GM18508 (cell line): Measurements from ENCODE around the gene NLRP11.
"Not testable (repeated sequence)": the region's sequence is repeated elsewhere in the genome, so short reads cannot be mapped to it uniquely, and the experiment has no call there.

Experiments
- ATAC-seq: cut with Tn5 transposase; IDR thresholded peaks from one replicate; pipeline ENCODE4 v1.9.1; 2021; ENCODE audit warnings: moderate number of reproducible peaks; ENCODE audit not compliant: insufficient read depth, unreplicated experiment

NLRP11 gene

GRCh38 chr19:55795021-55795420 lies 36.8 kb downstream of the NLRP11 start:
- no peak for ATAC-seq

GRCh38 chr19:55781112-55781511 lies 50.7 kb downstream of the NLRP11 start:
- ATAC-seq: no peak

- no peak for ATAC-seq
Observed at GRCh38 chr19:55778331-55778730, 53.5 kb downstream of the NLRP11 start.

GRCh38 chr19:55777528-55777927 lies 54.3 kb downstream of the NLRP11 start:
- ATAC-seq: no peak

- ATAC-seq: not testable (repeated sequence)
Observed at GRCh38 chr19:55769632-55770031, 62.2 kb downstream of the NLRP11 start.

GRCh38 chr19:55768818-55769217 lies 63.0 kb downstream of the NLRP11 start, which contains the start of gene RFPL4AL1:
Gene RFPL4AL1 (plus strand): TSS chr19:55769118. CDS start chr19:55771805, 2,687 bp downstream.
- not testable (repeated sequence) for ATAC-seq

GRCh38 chr19:55766466-55766865 lies 65.3 kb downstream of the NLRP11 start:
- no peak for ATAC-seq

- ATAC-seq: not testable (repeated sequence)
Observed at GRCh38 chr19:55758797-55759196, 73.0 kb downstream of the NLRP11 start, which contains the start of gene RFPL4A. Gene RFPL4A (plus strand): TSS chr19:55759097. CDS start chr19:55761801, 2,704 bp downstream.

- not testable (repeated sequence) for ATAC-seq
Observed at GRCh38 chr19:55756808-55757207, 75.0 kb downstream of the NLRP11 start.

GRCh38 chr19:55753401-55753800 lies 78.4 kb downstream of the NLRP11 start:
- no peak for ATAC-seq

- no peak for ATAC-seq
Observed at GRCh38 chr19:55750715-55751114, 81.1 kb downstream of the NLRP11 start.

GRCh38 chr19:55738302-55738701 lies 93.5 kb downstream of the NLRP11 start, which contains the start of gene NLRP9:
Gene NLRP9 (minus strand): TSS chr19:55738402. CDS start chr19:55738374, 28 bp downstream.
- ATAC-seq: no peak
